GM23338 (cell line): Measurements from ENCODE around the gene AKAP10. TPM values are rescaled to one million over a fixed set of nuclear protein-coding genes. Genes with fewer than 3 reads are reported as not detected.

ENCODE experiments used
- CREB1 ChIP-seq: fragments of 250-450 bp; sonication (Bioruptor Pico); IDR thresholded peaks from 2 replicates; pipeline ENCODE4 v1.5.0; 2020; ENCODE audit warnings: low read depth, mild to moderate bottlenecking, moderate library complexity
- JUNB ChIP-seq: IDR thresholded peaks from one replicate; pipeline ENCODE4 v1.6.1; 2016; ENCODE audit warnings: antibody characterized with exemption; ENCODE audit not compliant: unreplicated experiment
- NANOG ChIP-seq: IDR thresholded peaks from 2 replicates; pipeline ENCODE4 v1.6.1; 2016; ENCODE audit warnings: antibody characterized with exemption, borderline replicate concordance
- REST ChIP-seq: IDR thresholded peaks from one replicate; pipeline ENCODE4 v1.6.1; 2018; ENCODE audit warnings: antibody characterized with exemption; ENCODE audit not compliant: unreplicated experiment
- STAT1 ChIP-seq: IDR thresholded peaks from one replicate; pipeline ENCODE4 v1.6.1; 2016; ENCODE audit warnings: antibody characterized with exemption; ENCODE audit not compliant: unreplicated experiment
- ZNF331 ChIP-seq: fragments of 250-450 bp; sonication (Bioruptor Pico); IDR thresholded peaks from 2 replicates; pipeline ENCODE4 v1.5.0; 2020; ENCODE audit warnings: low read depth, mild to moderate bottlenecking, moderate library complexity
- polyA plus RNA-seq: library from polyadenylated mRNA; unstranded; fragments of >200 nt; fragmentation: Nextera tagmentation; extraction: Ambion mirVana; gene quantifications from 2 replicates; pipeline ENCODE4 v1.2.1, GENCODE V29; 2016
- total RNA-seq: library from RNA; depleted of rRNA; stranded (reverse); fragments of >200 nt; shearing (Covaris generic); gene quantifications from 2 replicates; pipeline ENCODE4 v1.2.3, GENCODE V29; 2014
- TF ChIP-seq, protein P1 (sequence below): fragments of 250-450 bp; sonication (Bioruptor Pico); IDR thresholded peaks from 2 replicates; pipeline ENCODE4 v1.5.0; 2020; ENCODE audit warnings: mild to moderate bottlenecking, moderate library complexity
- TF ChIP-seq, protein P2 (sequence below), 2 experiments: fragments of 200-600 bp in 1 of 2; sonication (generic) in 1 of 2; conservative IDR thresholded peaks; 2 replicates each; pipeline versions ENCODE4 v1.5.1 to v1.6.1; 2016 to 2017; ENCODE audit warnings: antibody characterized with exemption in 2 of 2, low read depth in 2 of 2, mild to moderate bottlenecking in 2 of 2, moderate library complexity in 1 of 2

Gene AKAP10
- total and polyA plus RNA-seq, 2 experiments from 2014 or later = 16.7 to 25.9 TPM

- TF ChIP-seq, protein P1, sequence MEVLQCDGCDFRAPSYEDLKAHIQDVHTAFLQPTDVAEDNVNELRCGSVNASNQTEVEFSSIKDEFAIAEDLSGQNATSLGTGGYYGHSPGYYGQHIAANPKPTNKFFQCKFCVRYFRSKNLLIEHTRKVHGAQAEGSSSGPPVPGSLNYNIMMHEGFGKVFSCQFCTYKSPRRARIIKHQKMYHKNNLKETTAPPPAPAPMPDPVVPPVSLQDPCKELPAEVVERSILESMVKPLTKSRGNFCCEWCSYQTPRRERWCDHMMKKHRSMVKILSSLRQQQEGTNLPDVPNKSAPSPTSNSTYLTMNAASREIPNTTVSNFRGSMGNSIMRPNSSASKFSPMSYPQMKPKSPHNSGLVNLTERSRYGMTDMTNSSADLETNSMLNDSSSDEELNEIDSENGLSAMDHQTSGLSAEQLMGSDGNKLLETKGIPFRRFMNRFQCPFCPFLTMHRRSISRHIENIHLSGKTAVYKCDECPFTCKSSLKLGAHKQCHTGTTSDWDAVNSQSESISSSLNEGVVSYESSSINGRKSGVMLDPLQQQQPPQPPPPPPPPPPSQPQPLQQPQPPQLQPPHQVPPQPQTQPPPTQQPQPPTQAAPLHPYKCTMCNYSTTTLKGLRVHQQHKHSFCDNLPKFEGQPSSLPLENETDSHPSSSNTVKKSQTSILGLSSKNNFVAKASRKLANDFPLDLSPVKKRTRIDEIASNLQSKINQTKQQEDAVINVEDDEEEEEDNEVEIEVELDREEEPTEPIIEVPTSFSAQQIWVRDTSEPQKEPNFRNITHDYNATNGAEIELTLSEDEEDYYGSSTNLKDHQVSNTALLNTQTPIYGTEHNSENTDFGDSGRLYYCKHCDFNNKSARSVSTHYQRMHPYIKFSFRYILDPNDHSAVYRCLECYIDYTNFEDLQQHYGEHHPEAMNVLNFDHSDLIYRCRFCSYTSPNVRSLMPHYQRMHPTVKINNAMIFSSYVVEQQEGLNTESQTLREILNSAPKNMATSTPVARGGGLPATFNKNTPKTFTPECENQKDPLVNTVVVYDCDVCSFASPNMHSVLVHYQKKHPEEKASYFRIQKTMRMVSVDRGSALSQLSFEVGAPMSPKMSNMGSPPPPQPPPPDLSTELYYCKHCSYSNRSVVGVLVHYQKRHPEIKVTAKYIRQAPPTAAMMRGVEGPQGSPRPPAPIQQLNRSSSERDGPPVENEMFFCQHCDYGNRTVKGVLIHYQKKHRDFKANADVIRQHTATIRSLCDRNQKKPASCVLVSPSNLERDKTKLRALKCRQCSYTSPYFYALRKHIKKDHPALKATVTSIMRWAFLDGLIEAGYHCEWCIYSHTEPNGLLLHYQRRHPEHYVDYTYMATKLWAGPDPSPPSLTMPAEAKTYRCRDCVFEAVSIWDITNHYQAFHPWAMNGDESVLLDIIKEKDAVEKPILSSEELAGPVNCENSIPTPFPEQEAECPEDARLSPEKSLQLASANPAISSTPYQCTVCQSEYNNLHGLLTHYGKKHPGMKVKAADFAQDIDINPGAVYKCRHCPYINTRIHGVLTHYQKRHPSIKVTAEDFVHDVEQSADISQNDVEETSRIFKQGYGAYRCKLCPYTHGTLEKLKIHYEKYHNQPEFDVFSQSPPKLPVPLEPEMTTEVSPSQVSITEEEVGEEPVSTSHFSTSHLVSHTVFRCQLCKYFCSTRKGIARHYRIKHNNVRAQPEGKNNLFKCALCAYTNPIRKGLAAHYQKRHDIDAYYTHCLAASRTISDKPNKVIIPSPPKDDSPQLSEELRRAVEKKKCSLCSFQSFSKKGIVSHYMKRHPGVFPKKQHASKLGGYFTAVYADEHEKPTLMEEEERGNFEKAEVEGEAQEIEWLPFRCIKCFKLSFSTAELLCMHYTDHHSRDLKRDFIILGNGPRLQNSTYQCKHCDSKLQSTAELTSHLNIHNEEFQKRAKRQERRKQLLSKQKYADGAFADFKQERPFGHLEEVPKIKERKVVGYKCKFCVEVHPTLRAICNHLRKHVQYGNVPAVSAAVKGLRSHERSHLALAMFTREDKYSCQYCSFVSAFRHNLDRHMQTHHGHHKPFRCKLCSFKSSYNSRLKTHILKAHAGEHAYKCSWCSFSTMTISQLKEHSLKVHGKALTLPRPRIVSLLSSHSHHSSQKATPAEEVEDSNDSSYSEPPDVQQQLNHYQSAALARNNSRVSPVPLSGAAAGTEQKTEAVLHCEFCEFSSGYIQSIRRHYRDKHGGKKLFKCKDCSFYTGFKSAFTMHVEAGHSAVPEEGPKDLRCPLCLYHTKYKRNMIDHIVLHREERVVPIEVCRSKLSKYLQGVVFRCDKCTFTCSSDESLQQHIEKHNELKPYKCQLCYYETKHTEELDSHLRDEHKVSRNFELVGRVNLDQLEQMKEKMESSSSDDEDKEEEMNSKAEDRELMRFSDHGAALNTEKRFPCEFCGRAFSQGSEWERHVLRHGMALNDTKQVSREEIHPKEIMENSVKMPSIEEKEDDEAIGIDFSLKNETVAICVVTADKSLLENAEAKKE (CRISPR knock-in tag) = no peak
- TF ChIP-seq NANOG (no peak), CREB1 (CRISPR knock-in tag) (no peak), JUNB (no peak), REST (no peak), ZNF331 (no peak), STAT1 (no peak)
- TF ChIP-seq, protein P2, sequence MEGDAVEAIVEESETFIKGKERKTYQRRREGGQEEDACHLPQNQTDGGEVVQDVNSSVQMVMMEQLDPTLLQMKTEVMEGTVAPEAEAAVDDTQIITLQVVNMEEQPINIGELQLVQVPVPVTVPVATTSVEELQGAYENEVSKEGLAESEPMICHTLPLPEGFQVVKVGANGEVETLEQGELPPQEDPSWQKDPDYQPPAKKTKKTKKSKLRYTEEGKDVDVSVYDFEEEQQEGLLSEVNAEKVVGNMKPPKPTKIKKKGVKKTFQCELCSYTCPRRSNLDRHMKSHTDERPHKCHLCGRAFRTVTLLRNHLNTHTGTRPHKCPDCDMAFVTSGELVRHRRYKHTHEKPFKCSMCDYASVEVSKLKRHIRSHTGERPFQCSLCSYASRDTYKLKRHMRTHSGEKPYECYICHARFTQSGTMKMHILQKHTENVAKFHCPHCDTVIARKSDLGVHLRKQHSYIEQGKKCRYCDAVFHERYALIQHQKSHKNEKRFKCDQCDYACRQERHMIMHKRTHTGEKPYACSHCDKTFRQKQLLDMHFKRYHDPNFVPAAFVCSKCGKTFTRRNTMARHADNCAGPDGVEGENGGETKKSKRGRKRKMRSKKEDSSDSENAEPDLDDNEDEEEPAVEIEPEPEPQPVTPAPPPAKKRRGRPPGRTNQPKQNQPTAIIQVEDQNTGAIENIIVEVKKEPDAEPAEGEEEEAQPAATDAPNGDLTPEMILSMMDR (conservative IDR thresholded peaks at IDR 0.05; ENCODE audit: low read depth in 2 of 2) = no peak
Measured at GRCh38 chr17:19873346-19873745, 104.3 kb downstream of the AKAP10 start (continued).
